Ammon's horn (tissue), 1 donor: ENCODE data around the gene RTP5.
A peak's percentile ranks its signal among the peaks of the same experiment; 100 is the strongest.

ENCODE experiments used
- DNase-seq: peaks from one replicate; pipeline ENCODE4 v3.0.0-alpha.2; 2016; ENCODE audit warnings: low spot score

RTP5 gene

GRCh38 chr2:241887806-241888522, 18.4 kb downstream of the RTP5 start:
- no peak for DNase-seq

- no peak for DNase-seq
Observed at GRCh38 chr2:241888641-241889040, 19.1 kb downstream of the RTP5 start.

DNA sequence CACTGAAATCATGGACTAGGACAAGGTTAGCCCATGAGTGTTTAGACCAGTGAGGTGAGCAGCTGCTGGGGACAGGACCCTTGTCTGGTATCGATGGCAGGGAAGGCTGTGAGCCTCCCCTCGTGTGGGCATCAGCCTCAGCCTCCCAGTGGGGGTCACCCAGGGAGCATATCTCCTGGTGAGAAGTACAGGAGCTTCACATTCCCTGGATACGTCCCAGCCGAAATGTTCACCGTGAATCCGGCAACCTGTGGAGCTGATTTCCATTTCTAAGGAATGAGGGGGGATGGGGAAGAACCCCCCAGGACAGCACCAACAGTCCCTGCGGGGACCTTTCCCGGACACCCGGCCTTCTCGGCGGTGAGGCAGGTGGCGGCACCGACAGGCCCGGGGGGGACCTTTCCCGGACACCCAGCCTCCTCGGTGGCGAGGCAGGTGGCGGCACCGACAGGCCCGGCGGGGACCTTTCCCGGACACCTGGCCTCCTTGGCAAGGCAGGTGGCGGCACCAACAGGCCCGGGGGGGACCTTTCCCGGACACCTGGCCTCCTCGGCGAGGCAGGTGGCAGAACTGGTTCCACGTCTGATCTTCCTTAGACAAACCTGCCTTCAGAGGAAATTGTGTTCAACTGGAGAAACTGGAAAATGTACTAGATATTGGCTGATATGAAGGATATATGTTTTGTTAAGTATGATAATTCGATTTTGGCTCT, 21.2 kb downstream of the RTP5 start:
- no peak for DNase-seq

GRCh38 chr2:241891315-241891987, 21.9 kb downstream of the RTP5 start:
- no peak for DNase-seq

DNA sequence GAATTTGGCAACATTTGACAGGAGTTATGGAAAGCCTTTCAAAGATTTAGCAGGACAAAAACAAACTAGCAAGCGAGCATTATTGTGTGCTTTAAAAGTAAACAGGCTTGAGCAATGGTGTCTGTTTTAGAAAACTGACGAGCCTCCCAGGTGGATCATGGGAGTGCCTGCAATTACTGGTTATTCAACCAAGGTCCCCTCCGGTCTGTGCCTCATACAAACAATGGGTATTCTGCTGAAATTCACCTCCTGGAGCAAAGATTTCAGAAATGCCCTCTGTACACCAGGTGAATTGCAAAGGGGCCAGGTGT, 22.4 kb downstream of the RTP5 start:
- no peak for DNase-seq

DNA sequence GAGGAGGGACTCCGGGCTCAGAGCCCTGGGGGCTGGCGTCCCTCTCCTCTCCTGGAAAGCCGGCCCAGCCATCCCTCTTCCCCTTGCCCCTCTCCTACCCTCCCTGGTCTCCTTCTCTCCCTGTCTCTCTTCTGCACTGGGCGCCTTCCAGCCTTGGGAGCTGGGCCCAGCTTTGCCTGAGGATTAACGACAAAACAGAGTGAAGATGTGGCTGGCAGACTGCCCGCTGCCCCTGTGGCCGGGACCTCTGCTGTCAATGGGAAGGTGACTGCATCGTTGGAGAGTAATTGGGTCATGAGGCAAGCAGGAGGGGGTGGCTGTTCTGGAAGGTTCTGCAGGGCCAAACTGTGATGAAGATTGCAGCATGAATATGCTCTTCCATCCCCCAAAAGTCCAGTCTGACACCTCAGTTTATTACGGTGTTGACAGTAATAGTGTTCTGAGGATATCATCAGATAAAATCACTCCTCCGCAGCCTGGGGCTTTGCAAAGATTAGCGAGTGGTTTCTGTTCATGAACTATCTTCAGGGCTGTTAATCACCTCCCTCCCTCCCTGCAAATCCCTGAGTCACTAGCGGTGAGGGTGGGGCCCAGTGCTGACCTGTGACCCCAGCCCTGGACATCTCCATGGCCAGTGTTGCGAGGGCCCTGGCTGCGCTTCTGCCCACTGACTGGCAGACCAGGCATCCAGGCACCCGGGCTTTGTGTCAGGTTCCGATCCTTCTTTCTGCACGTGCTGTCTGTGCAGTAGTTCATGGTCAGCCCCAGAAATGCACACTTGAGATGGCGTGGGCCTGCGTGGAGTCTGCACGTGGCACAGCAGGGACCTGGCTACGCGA, 23.0 kb downstream of the RTP5 start:
- no peak for DNase-seq

DNA sequence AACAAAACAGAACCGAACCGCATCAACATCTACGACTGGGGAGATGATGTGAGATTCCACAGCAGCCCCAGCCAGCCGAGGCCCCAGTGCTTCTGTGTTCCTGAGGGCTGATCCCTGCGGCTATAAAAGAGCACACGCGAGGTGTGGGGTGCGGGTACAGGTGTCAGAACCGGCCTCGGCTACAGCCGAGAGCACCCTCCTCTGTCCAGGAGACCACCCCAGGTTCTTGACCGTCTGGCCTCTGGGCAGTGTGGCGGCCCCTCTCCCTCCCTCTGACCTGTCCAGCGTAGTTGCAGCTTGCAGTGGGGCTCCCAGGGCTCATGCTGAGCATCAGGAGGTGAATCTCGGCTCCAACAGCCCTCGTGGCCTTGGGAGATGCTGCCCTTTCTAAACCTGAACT, 23.7 kb downstream of the RTP5 start:
- DNase-seq, result no peak

DNA sequence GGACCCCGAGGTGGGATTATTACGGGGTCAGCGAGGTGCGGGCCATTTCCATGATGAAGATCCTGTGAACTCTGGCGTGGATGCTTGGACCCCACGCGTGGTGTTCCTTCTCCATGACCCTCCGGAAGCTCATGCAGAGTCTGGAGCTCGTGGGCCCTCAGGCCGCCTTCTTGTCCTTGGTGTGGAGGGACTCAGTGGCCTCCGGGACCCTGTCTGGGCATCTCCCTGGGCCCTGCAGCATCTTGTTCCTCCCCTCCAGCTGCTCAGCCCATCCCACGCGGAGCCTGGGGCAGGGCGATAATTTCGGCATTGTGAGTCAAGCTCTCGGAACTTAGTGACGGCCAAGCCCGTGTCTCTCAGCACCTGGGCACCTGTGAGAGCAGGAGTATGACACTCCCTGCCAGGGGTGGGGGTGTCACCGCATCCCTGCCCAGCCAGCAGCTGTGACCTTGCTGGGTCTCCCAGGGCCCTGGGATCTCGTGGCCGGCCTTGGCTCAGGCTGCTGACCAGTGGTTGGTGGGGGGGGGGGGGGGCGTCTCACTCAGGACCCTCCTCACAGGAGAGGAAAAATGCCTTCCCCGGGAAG, 24.6 kb downstream of the RTP5 start:
- DNase-seq, result no peak

- no peak for DNase-seq
Observed at GRCh38 chr2:241894681-241895426, 25.3 kb downstream of the RTP5 start.

DNA sequence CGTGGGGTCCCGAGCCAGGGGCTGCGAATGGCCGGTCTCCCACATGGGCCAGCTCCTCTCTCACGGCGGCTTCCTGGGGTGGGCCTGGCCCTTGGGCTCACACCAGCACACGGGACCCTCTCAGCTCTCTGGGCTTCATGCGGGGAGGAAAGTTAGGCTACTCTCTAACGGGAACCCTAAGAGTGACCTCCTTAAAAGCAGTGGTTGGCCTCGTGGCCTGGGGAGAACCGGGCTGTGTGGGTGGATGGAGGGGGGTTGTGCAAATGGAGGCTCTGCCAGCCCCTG, 25.8 kb downstream of the RTP5 start:
- no peak for DNase-seq

GRCh38 chr2:241895712-241896641, 26.4 kb downstream of the RTP5 start:
- no peak for DNase-seq

DNA sequence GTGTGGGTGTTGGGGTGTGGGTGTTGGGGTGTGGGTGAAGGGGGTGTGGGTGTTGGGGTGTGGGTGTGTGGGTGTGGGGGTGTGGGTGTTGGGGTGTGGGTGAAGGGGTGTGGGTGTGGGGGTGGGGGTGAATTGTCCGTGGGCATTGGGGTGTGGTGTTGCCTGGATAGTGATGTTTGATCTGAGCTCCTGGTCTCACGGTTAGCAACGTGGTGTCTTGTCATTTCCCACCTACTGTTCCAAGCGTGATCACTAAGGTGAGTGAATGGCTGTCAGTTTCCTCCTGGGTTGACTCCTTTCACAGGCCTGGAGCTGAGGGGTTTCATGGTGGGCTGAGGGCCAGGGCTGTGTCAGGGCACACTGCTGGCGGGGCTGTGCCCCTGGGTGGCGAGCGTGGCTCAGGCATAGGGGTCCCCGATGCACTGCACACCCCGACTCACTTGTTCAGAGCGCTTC, 27.2 kb downstream of the RTP5 start:
- DNase-seq, result no peak

DNA sequence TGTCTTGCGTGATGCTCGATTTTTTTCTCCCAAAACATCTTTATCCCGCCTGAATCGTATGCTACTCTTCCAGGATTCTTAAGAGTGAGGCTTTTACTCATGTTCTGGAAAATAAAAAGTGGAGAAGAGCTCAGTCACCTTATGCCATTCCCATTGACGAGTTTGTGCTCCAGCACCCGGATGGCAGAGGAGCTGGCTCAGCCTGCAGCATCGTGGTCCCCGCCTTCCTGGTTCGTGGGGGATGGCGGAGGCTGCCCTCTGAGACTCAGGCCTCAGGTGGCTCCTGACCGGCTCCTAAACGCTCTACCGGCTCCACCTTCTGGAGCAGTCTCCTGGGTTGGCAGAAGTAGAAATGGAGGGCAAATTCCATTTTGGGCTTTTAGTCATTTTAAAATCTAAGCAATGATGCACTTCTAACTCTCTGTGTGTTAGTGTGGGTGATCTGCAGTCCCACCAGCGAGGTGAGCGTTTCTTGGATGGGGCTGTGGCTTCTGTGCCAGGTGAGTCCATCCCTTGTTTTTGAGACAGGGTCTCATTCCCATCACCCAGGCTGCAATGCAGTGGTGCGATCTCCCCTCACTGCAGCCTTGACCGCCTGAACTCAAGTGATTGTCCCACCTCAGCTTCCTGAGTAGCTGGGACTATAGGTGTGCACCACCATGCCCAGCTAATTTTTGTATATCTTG, 27.8 kb downstream of the RTP5 start:
- DNase-seq, result peak; percentile 1

DNA sequence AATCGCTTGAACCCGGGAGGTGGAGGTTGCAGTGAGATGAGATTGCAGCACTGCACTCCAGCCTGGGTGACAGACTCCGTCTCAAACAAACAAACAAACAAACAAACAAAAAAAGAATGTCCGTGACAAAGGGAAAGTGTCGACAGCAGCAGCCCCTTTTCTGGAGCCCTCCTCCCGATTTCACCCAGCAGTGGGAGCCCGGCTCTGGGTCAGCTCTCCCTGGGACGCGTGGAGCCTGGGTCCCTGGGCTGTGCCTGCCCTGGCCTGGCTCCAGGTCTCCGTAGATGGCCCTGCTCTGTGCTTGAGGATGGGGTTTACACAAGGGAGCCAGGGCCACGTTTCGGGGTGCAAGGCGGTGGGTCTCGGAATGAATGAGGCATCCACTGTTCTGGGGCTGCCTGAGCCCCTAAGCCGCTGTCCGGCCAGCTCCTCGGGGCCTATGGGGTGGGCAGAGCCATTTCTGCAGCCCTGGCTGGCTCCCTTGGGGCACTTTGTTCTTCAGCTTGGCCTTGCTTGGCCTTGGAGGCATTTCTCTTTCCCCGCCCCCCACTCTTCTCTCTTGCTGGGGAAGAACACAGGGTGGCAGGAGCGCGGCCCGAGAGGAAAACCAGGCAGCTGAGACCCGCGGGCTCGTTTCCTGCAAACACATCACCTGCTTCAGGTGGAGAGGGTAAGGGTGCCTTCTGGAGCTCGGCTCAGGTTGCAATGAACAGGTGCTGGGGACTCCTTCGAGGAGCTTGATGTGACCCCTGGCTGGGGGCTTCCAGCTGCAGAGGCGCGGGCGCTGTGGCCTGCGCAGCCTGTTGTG, 29.1 kb downstream of the RTP5 start:
- DNase-seq, result peak; percentile 3

DNA sequence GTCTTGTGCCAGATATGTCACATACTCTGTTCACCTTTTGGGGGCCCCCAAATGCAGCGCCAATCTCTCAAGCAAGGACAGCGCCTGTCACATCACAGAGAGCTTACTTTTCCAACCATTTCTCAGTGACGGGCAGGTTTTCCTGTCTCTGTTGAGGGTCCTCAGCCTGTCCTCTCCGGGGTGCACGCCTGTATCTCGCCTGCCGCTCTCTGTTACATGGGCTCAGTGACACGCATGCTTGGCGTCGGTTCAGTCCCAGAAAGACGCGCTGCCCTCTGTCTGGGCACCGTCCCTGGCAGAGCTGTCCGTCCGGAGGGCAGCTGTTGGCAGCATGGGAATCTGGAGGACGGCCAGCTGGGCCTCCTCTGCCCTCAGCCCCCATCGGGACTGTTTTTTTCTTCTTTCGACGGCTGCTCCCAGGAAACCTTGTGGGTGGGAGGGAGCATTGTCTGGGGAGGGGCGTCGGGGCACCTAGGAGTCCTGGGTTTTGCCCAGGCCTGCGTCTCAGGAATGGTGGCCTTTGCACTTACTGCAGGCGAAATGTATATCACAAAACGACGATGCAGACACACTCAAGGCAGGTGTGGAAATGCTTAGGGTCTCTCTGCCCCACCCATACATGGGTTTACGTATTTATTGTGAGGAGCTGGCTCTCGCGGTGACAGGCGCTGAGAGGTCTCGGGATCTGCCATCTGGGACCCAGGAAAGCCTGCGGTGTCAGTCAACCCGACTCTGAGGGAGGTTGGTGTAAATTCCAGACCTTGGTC, 30.9 kb downstream of the RTP5 start:
- DNase-seq, result peak; percentile 12

GRCh38 chr2:241901018-241901380, 31.5 kb downstream of the RTP5 start:
- no peak for DNase-seq

GRCh38 chr2:241901500-241902351, 32.2 kb downstream of the RTP5 start:
- no peak for DNase-seq
